Keratinocyte (primary cell): ENCODE results near the gene CAPZB.

ENCODE experiments used
- EZH2 ChIP-seq: IDR thresholded peaks from one replicate; pipeline ENCODE4 v1.6.1; 2012; ENCODE audit warnings: inconsistent platforms, mild to moderate bottlenecking, low read length, moderate library complexity
- TF ChIP-seq, protein P1 (sequence below), 3 experiments: IDR thresholded peaks in 1 of 3; conservative IDR thresholded peaks in 1 of 3; optimal IDR thresholded peaks in 1 of 3; 2 replicates in 2 of 3; 3 replicates in 1 of 3; pipeline versions ENCODE3 to v1.5.1; 2011; ENCODE audit warnings: low read length in 3 of 3, mild to moderate bottlenecking in 3 of 3, moderate library complexity in 2 of 3, control low read depth in 1 of 3, inconsistent platforms in 1 of 3; ENCODE audit not compliant: insufficient read depth in 2 of 3; ENCODE audit errors: extremely low read depth in 1 of 3

DNA sequence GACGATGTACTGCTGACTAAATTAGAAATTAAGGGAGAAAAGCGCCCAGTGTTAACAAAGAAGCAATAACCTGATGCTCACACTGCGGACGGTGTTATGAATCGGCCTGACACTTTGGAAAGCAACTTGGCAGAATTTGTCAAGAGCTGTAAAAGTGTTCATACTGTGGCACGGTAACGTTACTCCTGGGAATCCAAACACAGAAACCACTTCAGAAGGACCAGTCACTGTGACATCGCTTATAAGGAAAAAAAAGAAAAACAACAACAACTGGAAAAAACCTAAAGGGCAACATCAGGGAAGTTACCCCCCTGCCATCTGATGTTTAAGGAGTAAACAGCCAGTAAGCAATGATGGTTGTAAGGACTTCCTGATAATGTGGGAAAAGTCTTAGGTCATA is 27.7 kb downstream of the CAPZB start:
- TF ChIP-seq, protein P1, sequence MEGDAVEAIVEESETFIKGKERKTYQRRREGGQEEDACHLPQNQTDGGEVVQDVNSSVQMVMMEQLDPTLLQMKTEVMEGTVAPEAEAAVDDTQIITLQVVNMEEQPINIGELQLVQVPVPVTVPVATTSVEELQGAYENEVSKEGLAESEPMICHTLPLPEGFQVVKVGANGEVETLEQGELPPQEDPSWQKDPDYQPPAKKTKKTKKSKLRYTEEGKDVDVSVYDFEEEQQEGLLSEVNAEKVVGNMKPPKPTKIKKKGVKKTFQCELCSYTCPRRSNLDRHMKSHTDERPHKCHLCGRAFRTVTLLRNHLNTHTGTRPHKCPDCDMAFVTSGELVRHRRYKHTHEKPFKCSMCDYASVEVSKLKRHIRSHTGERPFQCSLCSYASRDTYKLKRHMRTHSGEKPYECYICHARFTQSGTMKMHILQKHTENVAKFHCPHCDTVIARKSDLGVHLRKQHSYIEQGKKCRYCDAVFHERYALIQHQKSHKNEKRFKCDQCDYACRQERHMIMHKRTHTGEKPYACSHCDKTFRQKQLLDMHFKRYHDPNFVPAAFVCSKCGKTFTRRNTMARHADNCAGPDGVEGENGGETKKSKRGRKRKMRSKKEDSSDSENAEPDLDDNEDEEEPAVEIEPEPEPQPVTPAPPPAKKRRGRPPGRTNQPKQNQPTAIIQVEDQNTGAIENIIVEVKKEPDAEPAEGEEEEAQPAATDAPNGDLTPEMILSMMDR (optimal IDR thresholded peaks at IDR 0.05 in 1 of 3, IDR thresholded peaks at IDR 0.05 in 1 of 3, conservative IDR thresholded peaks at IDR 0.05 in 1 of 3; ENCODE audit: extremely low read depth in 1 of 3, insufficient read depth in 2 of 3, low read length in 3 of 3): no peak
- no peak for TF ChIP-seq EZH2
